NCI-H1694 treated with DMSO at 0.1 percent for 48 hours (cell line): ENCODE measurements around the gene SMIM22.

Source experiments
- DNase-seq: peaks from one replicate; lab custom pipeline; 2025; lab: John Stamatoyannopoulos, UW

Gene SMIM22

GRCh38 chr16:4795828-4796572, 831 bp downstream of the SMIM22 start:
- no peak for DNase-seq

DNA sequence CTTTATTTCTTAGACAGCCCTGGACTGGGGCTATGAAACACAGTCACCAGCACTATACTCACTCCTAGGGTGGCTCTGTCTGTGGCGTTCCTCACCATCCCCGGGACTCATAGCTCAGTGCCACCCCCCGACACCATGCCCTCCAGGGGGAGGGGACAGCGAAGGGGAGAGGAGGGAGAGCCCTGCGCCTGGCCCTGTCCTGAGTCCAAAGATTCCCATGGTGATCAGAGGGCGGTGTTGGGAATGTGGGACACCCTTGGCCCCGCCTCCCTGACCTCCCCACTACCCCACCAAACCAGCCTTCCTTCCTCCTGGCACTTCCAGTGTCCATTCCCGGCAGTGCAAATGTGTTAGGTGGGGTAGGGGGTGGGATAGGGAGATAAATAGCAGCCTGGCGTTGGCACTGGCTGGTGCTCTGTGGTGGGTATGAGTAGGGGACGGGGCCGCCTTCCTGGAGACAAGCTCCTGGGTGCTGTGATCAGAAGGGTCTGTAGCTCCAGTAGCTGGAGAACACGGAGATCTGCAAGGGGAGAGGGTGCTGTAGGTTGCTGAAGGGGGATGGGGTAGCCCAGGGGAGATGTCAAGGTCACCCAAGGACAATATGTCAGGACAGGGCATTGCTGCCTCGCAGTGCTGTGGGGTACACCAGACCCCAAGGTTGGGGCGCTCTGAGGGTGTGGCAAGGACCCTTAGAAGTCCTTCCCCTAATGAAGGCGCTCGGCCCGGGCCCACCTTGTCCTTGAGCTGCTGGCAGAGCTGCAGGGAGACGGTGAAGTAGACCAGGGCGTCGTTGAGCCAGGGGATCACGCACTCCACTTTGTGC, 2.0 kb downstream of the SMIM22 start:
- no peak for DNase-seq

- DNase-seq, result no peak
These were observed 2.7 kb downstream of the SMIM22 start for GRCh38 chr16:4797805-4798252.

DNA sequence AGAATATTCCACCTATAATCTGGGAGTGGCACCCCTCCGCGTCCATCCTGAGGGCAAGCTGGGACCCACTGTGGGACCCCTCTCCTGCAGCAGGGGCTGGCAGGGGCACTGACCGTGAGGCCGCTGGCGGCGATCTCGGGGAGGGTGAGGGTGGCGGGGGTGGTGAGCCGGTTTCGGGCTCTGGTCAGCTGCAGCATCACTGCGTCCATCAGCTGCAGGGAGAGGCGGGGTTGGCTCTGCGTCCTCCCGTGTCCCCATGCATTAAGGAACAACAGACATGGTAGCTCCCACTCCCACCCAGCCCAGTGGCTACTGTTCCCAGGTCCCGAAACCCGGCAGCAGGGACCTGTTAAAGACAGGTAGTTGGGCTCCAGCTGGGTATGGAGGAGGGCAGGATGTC, 3.3 kb downstream of the SMIM22 start:
- DNase-seq, result no peak

DNA sequence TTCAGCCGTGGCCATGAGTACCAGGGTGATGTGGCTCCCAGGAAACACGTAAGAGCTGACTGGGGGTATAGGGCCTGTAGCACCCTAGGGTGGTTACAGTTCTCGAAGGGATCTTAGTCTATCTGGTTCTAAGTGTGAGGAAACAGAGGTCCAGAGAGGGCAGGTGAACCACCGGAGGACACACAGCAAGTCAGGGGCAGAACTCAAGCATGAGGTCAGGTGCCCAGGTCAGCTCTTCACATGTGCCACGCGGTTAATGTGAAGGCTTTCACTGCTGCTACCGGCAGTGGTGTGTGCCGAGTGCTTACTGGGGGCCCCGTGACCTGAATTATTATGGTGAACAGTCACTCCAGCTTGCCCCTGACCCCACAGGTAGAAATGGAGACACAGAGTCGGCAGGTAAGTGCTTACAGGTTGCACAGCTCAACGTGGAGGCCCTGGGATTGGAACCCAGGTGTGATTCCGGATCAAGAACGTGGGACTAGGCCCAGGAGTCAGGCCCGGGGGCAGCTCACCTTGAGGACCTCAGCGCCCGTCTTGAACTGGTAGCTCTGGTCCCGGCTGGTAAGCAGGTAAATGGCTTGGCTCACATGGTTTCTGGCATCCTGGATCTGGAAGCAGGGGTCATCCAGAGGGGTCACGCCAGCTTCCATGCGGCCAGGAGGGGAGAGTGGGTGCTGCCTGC, 4.1 kb downstream of the SMIM22 start:
- DNase-seq, result no peak

- peak; percentile 35 for DNase-seq
These were observed 5.3 kb downstream of the SMIM22 start for GRCh38 chr16:4800290-4801041.

GRCh38 chr16:4801051-4801961, 6.1 kb downstream of the SMIM22 start:
- no peak for DNase-seq

- peak; percentile 11 for DNase-seq
These were observed 6.9 kb downstream of the SMIM22 start, which contains the start of gene ROGDI for GRCh38 chr16:4801962-4802658. ROGDI (minus strand) TSS chr16:4802633; CDS start chr16:4802571, 62 bp downstream.

GRCh38 chr16:4802659-4803287, 7.6 kb downstream of the SMIM22 start:
- DNase-seq, result peak; percentile 84

DNA sequence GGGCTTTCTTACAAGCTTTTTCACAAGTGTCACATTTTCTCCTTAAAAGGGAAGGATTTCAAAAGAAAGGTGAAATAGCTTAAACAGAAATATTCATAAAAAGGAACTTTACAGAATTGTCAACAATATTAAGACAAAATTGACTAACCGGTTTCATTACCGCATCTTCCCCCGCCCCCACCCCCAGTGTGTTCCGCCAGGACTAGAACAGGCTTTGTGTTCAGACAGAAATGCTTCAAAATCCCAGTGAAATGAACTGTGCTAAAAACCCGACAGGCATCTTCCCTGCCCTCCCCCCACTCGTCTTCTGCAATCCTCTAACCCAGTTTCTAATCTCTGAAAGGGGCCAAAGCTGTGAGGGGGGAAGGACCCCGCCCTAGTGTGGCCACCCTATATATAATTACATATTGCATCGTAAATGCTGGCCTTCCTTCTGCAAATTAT, 8.3 kb downstream of the SMIM22 start:
- no peak for DNase-seq

GRCh38 chr16:4803898-4804762, 9.0 kb downstream of the SMIM22 start:
- DNase-seq, result no peak

GRCh38 chr16:4805231-4805630, 10.1 kb downstream of the SMIM22 start:
- no peak for DNase-seq

DNA sequence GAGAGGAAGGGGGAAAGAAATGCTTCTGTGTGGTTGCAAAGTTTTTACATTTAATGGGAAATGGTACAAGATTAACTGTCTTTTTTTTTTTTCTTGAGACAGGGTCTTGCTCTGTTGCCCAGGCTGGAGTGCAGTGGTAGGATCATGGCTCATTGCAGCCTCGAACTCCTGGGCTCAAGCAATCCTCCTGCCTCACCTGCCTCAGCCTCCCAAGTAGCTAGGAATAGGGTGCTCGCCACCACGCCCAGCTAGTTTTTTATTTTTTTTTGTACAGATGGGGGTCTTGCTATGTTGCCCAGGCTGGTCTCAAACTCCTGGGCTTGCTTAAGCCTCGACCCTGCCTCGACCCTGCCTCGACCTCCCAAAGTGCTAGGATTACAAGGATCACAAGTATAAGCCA, 11.1 kb downstream of the SMIM22 start:
- no peak for DNase-seq

DNA sequence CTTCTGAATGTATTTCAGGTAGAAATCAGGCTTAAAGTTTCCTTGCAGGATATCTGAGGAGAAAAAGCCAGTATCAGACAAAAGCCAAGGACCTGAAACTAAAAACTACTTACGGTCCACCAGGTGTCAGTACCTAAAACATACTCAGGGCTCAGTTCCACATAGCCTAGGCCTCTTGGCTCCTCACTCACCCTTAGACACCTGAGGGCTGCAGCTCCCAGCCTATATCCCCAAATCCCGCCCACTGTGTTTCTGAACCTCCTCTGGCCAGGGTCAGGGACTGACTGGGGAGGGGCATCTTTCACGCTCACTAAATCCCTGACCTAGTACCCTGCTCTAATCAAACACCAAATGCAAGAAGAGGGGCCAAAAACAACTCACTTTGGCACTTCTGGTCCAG, 16.1 kb downstream of the SMIM22 start:
- no peak for DNase-seq

DNA sequence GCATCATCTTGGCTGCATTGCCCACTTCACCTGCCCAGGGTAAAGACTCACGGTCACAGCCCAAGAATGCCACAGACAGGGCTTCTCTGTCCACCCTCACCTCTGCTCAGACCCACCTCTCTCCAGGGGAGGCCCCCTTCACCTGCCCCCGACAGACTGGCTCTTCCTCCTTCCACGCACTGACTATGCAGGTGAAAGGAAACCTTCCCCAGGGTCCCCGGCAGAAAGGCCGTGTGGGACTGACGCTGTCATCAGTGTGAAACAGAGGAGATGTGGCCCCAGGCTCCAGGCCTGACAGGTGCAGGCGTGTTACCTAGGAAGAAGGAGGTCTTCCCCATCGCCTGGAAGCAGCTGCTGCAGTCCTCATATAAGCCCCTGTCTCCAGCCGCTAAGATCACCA, 16.6 kb downstream of the SMIM22 start:
- no peak for DNase-seq

DNA sequence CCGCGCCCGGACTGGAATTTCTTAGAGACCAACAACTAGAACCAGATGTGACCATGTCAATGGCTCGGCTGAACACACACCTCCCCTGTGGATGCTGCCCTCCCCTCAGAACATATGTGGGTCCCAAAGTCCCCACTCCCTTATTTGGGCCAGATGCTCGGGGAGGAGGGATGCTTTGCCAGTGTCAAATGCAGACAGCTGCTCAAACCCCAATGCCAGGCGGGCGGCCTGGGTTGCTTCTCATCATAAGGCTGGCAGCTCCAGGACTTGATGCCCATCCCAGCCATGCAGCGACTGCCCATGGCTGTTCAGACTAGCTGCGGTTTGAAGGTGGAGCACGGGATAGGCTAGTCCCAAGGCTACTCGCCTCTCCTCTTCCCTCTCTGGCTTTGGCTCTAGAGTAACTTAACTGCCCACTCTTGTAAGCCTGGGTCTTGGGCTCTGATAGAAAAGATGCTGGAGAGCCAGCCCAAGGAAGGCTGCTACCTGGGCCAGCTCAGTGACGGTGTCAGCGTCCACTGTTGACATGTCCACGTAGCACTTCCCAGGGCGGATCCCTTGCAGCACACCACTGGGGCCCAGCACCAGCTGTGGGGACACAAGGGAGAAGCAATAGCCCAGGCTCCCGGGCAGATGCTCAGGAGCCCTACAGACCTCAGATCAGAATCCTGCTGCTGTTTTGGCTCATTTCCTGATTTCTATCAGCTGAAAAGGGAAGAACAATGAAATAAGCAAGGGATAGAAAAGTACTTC, 18.3 kb downstream of the SMIM22 start:
- DNase-seq, result no peak

DNA sequence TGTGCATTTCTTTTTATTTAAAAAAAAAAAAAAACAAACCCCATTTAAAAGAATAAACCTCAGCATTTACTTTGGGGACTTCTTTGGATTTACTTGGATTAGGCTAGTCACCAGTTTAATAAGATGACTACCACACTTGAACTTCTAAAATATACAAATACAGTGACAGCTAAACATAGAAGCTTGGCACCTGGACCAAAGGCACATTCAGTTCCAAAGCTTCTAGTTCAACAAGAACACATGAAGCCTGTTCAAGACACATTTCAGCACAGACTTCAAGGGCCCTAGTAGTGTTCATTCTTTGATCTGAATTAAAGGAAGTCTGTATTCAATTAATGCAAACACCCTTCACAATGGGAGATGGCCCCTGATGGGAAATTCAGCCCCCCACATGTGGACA, 18.9 kb downstream of the SMIM22 start:
- DNase-seq, result no peak
